CD4-positive, alpha-beta T cell treated with Interleukin-1 beta for 1 hour (primary cell): ENCODE results near the gene UTS2R.
"Not testable (repeated sequence)": the region's sequence is repeated elsewhere in the genome, so short reads cannot be mapped to it uniquely, and the experiment has no call there.

Experiments used
- DNase-seq, 2 donors: peaks; one replicate each; pipeline ENCODE4 v3.0.0-alpha.2; 2020 to 2022

Gene UTS2R

DNA sequence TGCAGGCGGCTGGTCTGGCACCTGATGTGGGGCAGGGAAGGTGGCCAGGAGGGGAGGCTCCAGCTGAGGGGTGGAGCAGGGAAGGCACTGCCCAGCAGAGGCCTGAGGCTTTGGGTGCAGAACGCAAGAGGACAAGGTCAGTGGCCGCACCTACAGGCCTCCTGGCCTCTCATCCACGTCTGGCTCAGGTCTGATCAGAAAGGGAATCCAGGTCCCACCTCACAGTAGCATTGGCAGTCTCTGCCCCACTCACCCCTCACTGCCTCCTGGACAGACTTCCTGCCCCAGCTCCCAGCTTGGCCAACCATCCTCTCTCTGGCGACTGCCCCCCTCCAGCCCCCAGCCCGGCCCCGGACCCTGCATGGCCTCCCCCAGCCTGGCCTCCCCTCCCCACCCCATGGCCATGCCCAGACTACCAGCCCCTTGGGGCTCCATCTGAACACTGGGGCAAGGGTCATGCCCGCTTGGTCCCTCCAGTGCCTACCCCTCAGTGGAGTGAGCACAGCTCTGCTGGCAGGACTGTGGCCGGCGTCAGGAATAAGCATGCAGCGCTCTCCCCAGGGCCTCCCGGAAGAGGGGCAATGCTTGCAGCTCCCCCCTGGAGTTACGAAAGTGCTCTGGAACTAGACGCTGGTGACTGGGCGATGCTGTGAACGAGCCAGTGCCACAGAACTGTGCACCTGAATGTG, 4.6 kb downstream of the UTS2R start:
- no peak for DNase-seq

DNA sequence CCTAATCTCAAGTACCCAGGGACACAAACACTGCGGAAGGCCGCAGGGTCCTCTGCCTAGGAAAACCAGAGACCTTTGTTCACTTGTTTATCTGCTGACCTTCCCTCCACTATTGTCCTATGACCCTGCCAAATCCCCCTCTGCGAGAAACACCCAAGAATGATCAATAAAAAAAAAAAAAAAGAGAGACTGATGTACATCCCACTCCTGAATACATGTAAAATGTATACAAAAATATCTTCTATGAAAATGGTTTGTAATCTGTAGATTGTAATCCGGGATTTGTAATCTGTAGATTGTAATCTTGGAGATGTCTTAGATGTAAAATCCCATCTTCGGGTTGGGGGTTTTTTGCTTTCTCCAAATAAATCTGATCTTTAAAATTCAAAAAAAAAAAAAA, 5.7 kb downstream of the UTS2R start:
- not testable (repeated sequence) for DNase-seq

DNA sequence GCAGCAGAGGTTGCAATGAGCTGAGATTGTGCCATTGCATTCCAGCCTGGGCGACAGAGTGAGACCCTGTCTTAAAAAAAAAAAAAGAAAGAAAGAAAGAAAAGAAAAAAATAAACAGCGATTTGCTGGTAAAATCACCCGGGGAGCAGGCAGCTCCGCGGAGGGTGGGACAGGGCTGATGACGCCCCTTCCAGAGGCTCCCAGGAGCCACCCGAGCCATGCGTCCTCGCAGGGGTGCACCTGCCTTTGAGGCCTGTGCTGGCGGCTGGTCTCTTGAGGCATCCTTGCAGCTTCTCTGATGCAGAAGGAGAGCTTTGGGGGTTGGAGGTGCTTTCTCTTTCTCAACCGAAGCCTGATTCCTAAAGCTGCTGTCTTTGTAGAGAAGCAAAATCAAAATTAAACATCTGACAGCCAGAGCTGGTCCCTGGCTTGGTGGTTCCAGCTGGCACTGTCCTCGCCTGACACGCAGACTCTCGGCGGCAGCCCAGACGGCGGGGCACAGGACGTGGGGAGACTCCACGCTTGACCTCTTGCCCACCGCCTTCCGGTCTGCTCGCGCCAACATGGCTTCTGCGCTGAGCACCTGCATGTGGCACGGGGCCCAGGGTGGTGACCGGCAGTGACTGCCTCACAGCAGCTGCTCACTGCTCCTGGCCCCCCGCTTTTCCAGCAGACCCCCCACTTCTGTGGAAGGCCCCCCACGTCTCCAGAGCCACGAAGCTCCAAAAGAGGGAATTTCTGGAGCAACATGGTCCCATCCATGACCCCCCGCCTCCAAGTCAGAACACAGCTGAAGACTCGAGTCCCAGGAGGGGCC, 6.6 kb downstream of the UTS2R start:
- no peak for DNase-seq

DNA sequence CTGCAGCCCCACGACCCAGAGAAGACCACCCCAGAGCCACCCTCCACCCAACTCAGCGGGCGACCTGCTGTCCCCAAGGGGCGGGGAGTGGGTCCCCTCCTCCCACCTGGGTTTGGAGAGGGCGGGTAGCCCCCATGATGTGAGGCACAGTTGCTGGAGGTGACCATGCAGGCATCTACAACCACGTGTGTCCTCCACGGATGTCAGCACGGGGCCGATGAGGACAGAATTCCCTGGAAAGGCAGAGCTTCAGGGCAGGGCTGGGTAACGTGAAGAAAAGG, 7.1 kb downstream of the UTS2R start:
- DNase-seq = no peak

DNA sequence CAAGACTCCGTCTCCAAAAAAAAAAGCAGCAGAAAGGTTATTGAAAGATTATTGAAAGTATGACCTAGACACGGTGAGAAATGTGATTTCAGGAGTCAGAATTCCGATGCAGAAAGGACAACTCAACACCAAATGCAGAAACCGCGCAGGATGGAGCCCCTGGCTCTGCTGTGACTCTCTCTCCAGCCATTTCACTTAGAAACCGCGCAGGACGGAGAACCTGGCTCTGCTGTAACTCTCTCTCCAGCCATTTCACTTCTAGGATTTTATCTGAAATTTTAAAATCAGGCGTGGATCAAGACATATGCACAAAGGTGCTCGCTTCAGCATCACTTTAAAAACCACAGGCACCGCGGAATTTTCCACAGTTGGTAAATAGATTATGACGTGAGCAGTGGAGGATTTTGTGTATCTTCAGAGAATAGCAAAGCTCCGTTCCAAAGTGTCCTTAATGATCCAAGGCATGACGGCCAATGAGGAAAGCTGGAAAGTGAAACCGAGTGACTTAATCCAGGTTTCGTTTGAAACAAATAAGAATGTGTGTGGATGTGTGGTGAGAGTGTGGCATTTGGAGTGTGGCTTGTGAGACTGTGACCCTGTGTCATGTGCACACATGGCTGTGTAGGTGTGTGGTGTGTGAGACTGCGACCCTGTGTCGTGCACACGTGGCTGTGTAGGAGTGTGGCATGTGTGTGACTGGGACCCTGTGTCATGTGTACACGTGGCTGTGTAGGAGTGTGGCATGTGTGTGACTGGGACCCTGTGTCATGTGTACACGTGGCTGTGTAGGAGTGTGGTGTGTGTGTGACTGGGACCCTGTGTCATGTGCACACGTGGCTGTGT, 9.5 kb downstream of the UTS2R start:
- no peak for DNase-seq

DNA sequence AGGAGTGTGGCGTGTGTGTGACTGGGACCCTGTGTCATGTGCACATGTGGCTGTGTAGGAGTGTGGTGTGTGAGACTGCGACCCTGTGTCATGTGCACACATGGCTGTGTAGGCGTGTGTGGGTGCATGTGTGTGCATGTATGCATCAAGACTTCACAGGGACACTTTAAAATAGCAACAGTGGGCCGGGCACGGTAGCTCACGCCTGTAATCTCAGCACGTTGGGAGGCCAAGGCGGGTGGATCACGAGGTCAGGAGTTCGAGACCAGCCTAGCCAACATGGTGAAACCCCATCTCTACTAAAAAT, 10.1 kb downstream of the UTS2R start:
- not testable (repeated sequence) for DNase-seq

DNA sequence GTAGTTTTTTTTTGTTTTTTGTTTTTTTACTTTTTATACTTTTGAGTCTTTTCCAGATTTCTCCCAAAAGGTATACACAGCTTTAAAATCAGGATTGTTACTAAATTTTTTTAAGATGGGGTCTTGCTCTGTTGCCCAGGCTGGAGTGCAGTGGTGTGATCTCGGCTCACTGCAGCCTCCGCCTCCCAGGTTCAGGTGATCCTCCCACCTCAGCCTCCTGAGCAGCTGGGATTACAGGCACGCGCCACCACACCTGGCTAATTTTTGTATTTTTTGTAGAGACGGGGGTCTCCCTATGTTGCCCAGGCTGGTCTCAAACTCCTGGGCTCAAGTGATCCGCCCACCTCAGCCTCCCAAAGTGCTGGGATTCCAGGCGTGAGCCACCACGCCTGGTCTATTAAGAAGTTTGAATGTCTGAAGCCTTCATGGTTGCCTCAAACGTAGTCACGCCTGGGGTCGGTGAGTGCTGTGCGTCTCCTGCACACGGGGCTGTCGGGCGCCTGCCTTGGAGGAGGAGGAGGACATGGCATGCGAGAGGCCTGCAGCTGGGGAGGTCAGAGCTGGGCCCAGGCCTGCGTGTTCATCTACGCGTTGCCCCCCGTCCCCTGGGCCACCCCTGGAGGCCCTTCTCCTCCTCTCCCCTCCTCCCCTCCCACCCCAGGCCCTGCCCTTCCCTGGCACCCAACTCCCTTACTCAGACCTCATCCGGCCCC, 10.8 kb downstream of the UTS2R start:
- not testable (repeated sequence) for DNase-seq

DNA sequence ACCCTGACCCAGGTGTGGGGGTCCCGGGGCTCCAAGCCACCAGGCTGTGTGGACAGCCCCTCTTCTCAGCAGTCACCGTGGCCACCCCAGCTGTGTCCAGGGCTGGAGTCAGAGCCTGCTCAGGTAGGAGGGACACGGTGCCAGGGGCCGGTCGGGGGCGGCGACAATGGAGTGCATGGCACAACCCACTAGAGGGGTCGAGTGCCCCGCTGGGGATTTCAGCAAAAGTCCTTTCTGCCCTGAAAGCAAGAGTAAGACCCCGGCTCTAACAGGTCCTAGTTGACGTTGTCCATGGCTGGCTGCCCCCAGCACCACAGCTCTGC, 11.3 kb downstream of the UTS2R start:
- no peak for DNase-seq

DNA sequence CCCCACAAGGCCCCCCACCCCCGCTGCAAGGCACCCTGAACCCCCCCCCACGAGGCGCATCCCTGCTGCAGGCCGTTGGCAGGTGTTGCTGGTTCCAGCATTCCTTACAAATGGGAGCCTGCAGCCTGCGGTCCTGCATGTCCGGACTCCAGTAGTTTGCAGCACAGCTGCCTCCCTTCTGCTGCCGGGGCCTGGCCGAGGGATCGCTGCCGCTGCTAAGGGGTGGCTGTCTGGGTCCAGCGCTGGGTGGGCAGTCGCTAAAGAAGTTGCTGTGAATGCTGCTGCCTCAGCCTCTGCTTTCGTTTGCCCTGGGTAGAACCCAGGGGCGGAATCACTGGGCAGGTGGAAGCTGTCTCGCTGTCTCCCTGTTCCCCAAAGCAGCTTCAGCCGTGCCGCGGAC, 11.8 kb downstream of the UTS2R start:
- no peak for DNase-seq

DNA sequence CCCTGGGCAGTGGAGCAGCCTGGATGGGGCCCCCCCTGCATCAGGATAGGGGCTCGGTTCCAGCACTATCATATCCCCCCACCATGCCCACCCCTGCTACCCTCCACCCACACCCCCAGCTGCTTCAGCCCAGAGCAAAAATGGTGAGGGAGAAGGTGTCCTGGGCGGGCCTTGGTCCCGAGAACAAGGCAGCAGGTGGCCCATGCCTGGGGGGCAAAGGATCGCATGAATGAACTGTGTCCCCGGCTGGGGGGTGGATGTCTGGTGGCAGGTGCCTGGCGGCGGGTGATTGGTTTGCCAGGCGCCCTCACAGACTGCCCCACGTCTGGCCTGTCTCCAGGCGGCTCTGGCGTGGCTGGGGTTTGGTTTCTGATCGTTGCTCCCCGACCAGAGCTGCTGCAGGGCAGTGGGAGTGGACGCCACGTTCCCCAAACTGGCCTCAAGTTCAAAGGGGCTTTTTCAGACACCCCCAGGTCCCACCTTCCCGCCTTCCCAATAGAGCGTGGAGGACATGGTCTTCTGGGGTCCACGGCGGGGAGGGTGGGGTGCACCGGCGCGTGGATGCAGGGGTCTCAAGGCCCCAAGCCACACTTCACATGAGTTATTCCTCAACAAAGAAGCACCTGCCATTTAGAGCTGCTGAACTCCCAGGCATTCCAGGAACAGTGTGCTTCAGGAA, 12.6 kb downstream of the UTS2R start:
- DNase-seq = no peak

DNA sequence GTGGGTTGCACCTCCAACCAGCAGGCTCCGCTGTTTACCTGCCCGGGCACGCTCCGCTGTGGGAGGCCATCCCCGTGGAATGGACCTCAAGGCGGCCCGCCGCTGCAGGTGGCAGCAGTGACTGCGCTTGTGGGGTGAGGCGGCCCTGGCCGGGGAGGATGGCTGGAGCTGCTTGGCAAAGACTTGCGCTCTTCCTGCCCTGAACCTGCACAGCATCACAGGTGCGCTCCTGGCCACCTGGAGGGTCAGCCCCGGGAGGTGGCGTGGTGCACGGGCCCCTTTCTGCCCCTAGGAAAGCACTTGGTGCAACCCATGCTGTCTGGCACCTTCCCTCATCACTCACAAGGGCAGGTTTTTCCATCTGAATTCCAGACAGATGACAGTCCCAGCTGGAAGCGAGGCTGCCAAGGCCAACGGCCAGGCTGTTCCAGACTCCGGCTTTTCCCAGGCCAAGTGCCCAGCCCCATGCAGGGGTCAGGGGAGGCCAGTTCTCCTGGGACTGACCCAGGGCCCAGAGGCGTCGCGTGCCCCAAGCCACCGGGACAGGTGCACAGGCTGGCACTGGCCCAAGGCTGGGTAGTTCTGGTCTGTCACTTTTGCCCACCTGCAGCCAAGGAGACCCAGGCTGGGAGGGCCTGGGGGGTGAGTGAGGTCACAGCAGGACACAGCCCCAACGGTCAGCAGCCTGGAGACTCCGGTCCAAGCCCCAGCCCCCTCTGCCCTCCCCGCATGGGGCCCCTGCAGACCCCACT, 13.3 kb downstream of the UTS2R start:
- DNase-seq = no peak

DNA sequence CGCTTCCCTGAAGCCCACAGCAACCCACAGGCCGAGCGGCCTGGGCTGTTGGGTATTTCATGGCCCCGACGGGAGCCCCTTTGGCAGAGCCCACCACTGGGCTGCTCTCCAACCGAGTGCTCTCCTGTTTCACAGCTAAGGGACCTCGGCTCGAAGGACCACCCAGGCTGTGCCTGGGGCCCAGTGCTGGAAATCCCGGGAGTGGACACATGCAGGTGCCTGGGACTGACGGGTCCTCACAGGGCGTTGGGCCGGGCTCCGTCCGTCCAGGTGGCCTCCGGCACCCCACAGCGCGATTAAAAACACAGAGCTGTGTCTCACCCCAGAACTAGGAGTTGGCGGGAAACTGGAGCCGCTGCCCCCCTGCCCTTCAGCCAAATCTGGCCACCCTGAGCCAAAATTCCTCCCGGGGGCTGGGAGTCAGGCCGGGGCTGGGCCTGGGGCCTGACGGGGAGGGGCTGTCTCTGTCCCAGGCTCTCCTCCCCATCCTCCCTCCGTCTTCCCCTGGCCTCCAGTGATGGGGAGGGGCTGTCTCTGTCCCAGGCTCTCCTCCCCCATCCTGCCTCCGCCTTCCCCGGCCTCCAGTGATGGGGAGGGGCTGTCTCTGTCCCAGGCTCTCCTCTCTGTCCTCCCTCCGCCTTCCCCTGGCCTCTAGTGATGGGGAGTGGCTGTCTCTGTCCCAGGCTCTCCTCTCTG, 14.1 kb downstream of the UTS2R start:
- DNase-seq = no peak

DNA sequence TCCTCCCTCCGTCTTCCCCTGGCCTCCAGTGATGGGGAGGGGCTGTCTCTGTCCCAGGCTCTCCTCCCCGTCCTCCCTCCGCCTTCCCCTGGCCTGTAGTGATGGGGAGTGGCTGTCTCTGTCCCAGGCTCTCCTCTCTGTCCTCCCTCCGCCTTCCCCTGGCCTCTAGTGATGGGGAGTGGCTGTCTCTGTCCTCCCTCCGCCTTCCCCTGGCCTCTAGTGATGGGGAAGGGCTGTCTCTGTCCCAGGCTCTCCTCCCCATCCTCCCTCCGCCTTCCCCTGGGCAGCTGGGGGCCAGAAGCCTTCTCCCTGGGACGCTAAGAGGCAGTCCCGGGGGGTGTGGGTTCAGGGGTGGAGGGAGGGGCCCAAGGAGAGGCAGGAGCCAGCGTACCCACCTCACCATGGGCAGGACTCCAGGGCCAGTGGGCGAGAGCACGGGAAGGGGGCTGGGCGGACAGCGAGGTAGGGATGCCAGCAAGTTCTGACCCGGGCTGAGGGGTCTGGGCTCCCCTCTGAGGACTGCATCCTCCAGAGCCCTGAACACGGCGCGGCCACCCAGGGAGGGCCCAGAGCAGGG, 14.8 kb downstream of the UTS2R start:
- no peak for DNase-seq

GRCh38 chr17:82386881-82387704, 15.5 kb downstream of the UTS2R start:
- no peak for DNase-seq

GRCh38 chr17:82387705-82388106, 16.1 kb downstream of the UTS2R start:
- DNase-seq = no peak

GRCh38 chr17:82388223-82388921, 16.8 kb downstream of the UTS2R start:
- DNase-seq = no peak

- DNase-seq = no peak
These were observed 17.3 kb downstream of the UTS2R start for GRCh38 chr17:82388922-82389283.

GRCh38 chr17:82389379-82389778, 17.8 kb downstream of the UTS2R start:
- DNase-seq = no peak

DNA sequence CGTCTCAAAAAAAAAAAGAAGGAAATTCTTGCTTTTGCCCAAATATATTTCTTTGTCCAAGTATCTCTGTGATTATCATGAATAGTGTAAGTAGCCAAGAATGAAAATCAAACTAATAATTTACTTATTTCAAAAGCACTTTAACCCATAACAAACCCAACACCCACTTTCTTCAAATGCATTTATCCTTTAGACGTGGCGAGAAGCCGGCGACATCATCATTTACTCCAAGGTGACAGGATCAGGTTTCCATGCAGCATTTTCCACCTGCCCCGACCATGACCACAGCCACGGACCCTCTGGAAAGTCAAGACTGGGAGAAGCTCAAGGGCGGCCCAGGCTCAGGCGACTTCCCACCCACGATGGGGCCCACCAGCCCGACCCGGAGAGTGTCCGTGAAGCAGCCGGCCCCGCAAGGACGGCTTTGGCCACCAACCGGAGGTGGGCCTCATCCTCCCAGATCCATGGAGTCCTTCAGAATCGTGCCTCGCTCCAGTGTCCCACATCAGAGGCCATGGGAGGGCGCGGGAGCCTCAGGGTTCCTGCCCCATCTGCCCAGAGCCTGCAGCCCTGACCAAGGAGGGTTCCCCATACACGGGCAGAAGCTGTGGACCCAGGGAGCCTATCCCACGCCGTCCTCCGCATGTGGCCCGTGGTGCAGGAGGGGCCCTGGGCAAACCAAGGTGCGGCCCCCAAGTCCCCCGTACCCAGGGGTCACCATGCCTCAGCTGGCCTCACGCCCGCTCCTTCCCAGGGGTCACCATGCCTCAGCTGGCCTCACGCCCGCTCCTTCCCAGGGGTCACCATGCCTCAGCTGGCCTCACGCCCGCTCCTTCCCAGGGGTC, 18.7 kb downstream of the UTS2R start:
- no peak for DNase-seq
